Chondrocyte (in vitro differentiated cells): Measurements from ENCODE around the gene EPB41L2. TPM values are rescaled to one million over a fixed set of nuclear protein-coding genes. Genes with fewer than 3 reads are reported as not detected.

Experiments
- DNase-seq: peaks from one replicate; pipeline ENCODE4 v3.0.0; 2021; ENCODE audit warnings: mixed read lengths, low spot score
- H3K27ac Mint-ChIP-seq: one replicate; pipeline ENCODE4 v1.8.0; 2021; ENCODE audit warnings: mild to moderate bottlenecking, moderate library complexity, mixed read lengths; ENCODE audit not compliant: unreplicated experiment
- H3K27me3 Mint-ChIP-seq: 2 replicates; pipeline ENCODE4 v1.8.0; 2021; ENCODE audit warnings: low read depth, mixed read lengths
- H3K36me3 Mint-ChIP-seq: 2 replicates; pipeline ENCODE4 v1.8.0; 2021; ENCODE audit warnings: low read depth, mixed read lengths
- H3K4me1 Mint-ChIP-seq: 2 replicates; pipeline ENCODE4 v1.8.0; 2021; ENCODE audit warnings: low read depth, mild to moderate bottlenecking, mixed read lengths
- H3K4me3 Mint-ChIP-seq: one replicate; pipeline ENCODE4 v1.8.0; 2021; ENCODE audit warnings: mild to moderate bottlenecking, moderate library complexity, mixed read lengths; ENCODE audit not compliant: unreplicated experiment
- H3K9me3 Mint-ChIP-seq: 2 replicates; pipeline ENCODE4 v1.8.0; 2021; ENCODE audit warnings: low read depth, mixed read lengths
- CTCF ChIP-seq: fragments of 200-600 bp; sonication (generic); IDR thresholded peaks from 2 replicates; pipeline ENCODE4 v1.5.0; 2021; ENCODE audit warnings: antibody characterized with exemption, mild to moderate bottlenecking, moderate library complexity
- total RNA-seq: library from RNA; stranded (reverse); gene quantifications from 3 replicates; pipeline ENCODE4 v1.2.1, GENCODE V29; 2021

EPB41L2 gene
- total RNA-seq, 1 donor from 2014 or later, result 65.8 TPM

GRCh38 chr6:130893766-130894165 is 169.3 kb downstream of the EPB41L2 start:
- Mint-ChIP-seq H3K36me3 (peaks cover 8% of the 10 kb centered on the region), H3K4me1 (peaks cover 17% of the 10 kb centered on the region), H3K9me3 (no peaks in the 10 kb centered on the region), H3K27me3 (no peaks in the 10 kb centered on the region), H3K4me3 (no peak overlapping the region), H3K27ac (no peak overlapping the region)
- DNase-seq, result no peak
- TF ChIP-seq CTCF, result no peak

GRCh38 chr6:130893277-130893676 is 169.8 kb downstream of the EPB41L2 start:
- no peak for DNase-seq
- no peak for TF ChIP-seq CTCF
- Mint-ChIP-seq H3K4me3 (no peak overlapping the region), H3K4me1 (peaks cover 17% of the 10 kb centered on the region), H3K27ac (no peak overlapping the region), H3K27me3 (no peaks in the 10 kb centered on the region), H3K9me3 (no peaks in the 10 kb centered on the region), H3K36me3 (peaks cover 8% of the 10 kb centered on the region)

DNA sequence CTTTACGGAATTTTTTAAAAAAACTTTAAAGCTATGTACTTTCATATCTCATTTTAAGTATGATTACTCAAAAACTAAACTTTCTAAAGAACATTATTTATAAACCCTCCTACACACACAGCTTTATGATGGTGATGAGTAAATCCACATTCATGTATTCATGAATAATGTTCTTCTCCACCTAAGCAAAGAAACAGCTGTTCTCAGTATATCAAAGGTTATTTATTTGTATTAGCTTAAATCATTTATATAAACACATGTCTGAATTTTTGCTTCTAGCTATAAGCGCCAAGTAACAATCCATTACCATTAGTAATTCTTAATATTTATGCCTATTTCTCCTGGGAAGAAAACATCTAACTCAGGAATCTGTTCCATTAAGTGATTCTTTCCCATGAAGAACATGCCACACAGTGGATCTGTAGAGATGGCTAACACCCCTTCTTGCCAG is 172.5 kb downstream of the EPB41L2 start:
- peak; percentile 11 for TF ChIP-seq CTCF
- H3K9me3 Mint-ChIP-seq, result no peaks in the 10 kb centered on the region
- no peak overlapping the region for H3K4me3 Mint-ChIP-seq
- no peaks in the 10 kb centered on the region for H3K27me3 Mint-ChIP-seq
- H3K36me3 Mint-ChIP-seq, result peaks cover 8% of the 10 kb centered on the region
- peaks cover 15% of the 10 kb centered on the region for H3K4me1 Mint-ChIP-seq
- peak overlapping the region; percentile 24 for H3K27ac Mint-ChIP-seq
- DNase-seq, result no peak

DNA sequence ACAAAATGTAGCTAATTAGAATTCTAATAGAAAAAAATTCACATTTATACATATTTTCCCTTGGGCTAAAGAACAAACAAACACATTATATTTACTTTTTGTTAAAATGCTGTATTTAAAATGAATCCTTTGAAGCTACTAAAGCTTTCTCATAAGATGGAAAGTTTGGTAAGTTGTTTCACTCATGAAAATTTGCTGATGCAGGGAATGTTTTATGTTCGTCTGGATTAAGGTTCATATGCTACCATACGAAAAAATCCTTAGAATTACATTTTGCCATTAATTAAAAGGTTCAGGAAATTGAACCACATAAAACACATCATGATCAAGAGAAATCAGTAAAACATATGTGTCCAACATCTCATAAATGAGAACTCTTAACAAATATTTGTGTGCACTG is 173.6 kb downstream of the EPB41L2 start:
- H3K27me3 Mint-ChIP-seq, result no peaks in the 10 kb centered on the region
- TF ChIP-seq CTCF, result no peak
- no peaks in the 10 kb centered on the region for H3K9me3 Mint-ChIP-seq
- H3K4me1 Mint-ChIP-seq, result peaks cover 12% of the 10 kb centered on the region
- no peak overlapping the region for H3K4me3 Mint-ChIP-seq
- peaks cover 8% of the 10 kb centered on the region for H3K36me3 Mint-ChIP-seq
- H3K27ac Mint-ChIP-seq, result no peak overlapping the region
- no peak for DNase-seq

- Mint-ChIP-seq H3K4me1 (peaks cover 12% of the 10 kb centered on the region), H3K4me3 (no peak overlapping the region)
- TF ChIP-seq CTCF, result no peak
Measured at GRCh38 chr6:130888246-130888645, 174.8 kb downstream of the EPB41L2 start.

More at GRCh38 chr6:130888246-130888645, 174.8 kb downstream of the EPB41L2 start:
- DNase-seq, result no peak
- Mint-ChIP-seq H3K27ac (no peak overlapping the region), H3K9me3 (no peaks in the 10 kb centered on the region), H3K27me3 (no peaks in the 10 kb centered on the region), H3K36me3 (peaks cover 2% of the 10 kb centered on the region)
